Right cardiac atrium (tissue), 5 donors: Measurements from ENCODE around the gene MITD1. TPM values are rescaled to one million over a fixed set of nuclear protein-coding genes. Genes with fewer than 3 reads are reported as not detected.
"Not testable (repeated sequence)": the region's sequence is repeated elsewhere in the genome, so short reads cannot be mapped to it uniquely, and the experiment has no call there.

Experiments used
- ATAC-seq, 2 donors: fragments of 200-7000 bp; cut with Tn5 transposase; one replicate each; pipeline versions ENCODE4 v1.8.0 to v1.9.1; 2020; ENCODE audit warnings: moderate library complexity in 2 of 2, mild to moderate bottlenecking in 1 of 2
- DNase-seq, 3 donors: peaks; one replicate each; pipeline ENCODE4 v3.0.0-alpha.2; 2020
- H3K27ac ChIP-seq: one replicate; pipeline ENCODE4 v1.5.1; 2013; ENCODE audit warnings: mild to moderate bottlenecking, low read length, control low read depth, moderate library complexity
- H3K27me3 ChIP-seq: one replicate; pipeline ENCODE4 v1.6.1; 2013; ENCODE audit not compliant: control insufficient read depth, insufficient read depth
- H3K4me1 ChIP-seq: one replicate; pipeline ENCODE4 v1.6.1; 2013; ENCODE audit warnings: low read length; ENCODE audit not compliant: control insufficient read depth, insufficient read depth
- H3K4me3 ChIP-seq: one replicate; pipeline ENCODE4 v1.5.1; 2013; ENCODE audit warnings: low read length, control low read depth
- H3K9me3 ChIP-seq: one replicate; pipeline ENCODE4 v1.6.1; 2013; ENCODE audit warnings: low read length; ENCODE audit not compliant: control insufficient read depth
- whole genome bisulfite sequencing: extraction: QIAGEN DNeasy Blood & Tissue Kit; methylation state at CpG from one replicate; pipeline ENCODE4 v1.1.7; 2013; 5-methylcytosine and 5-hydroxymethylcytosine counted together
- intact Hi-C, 4 donors: fragments of 100-400 bp; cut with DNase I; formaldehyde crosslinking; loops; one replicate each; pipeline versions ENCODE4 v1.11.0 to v1.14.0; 2022 to 2023
- long read RNA-seq, 4 donors: library from polyadenylated mRNA; unstranded; transcript quantifications; one replicate each; pipeline ENCODE4 v2.0.0, GENCODE V29; 2020 to 2021
- polyA plus RNA-seq: library from polyadenylated mRNA; stranded (reverse); fragments of 200-250 nt; gene quantifications from one replicate; pipeline ENCODE4 v1.2.3, GENCODE V29; 2013
- total RNA-seq, 4 donors: library from RNA; stranded (reverse); fragmentation: NEBNext Ultra II Directional; extraction: Animal tissue kit (Norgen Biotek cat#: 25700); gene quantifications; one replicate each; pipeline ENCODE4 v1.2.1, GENCODE V29; 2021
- donor health status: healthy with polysubstance abuse.
- donor health status: DM: no; HTN: yes; CAD: no.
- donor health status: DM: no; HTN: no; CAD: no.
- donor health status: DM: no; HTN: yes; CAD: no; lungs with severe emphysema.
- donor health status: DM: yes; HTN: yes; CAD: no.

Gene MITD1
- total RNA-seq (10 to 100 TPM; 10.4 to 20.6 (median 12.0) TPM), polyA plus RNA-seq (22.4 TPM)
- long read RNA-seq, donor 1, transcript MITD1-201 (7 exons, 939 nt) = major isoform, 6 of 13 reads
- long read RNA-seq, donor 1, partial matches to known transcripts = 2 of 13 reads
- long read RNA-seq, donor 1, other reads (novel, unspliced or antisense) = 3 of 13 reads
- long read RNA-seq, donor 2, transcript MITD1-201 (7 exons, 939 nt) = major isoform, 6 of 8 reads
- long read RNA-seq, donor 2, partial matches to known transcripts = 1 of 8 reads
- long read RNA-seq, donor 2, other reads (novel, unspliced or antisense) = 1 of 8 reads
- long read RNA-seq, donor 3, partial matches to known transcripts = 4 of 9 reads
- long read RNA-seq, donor 3, other reads (novel, unspliced or antisense) = 2 of 9 reads
- long read RNA-seq, donor 4, transcript MITD1-201 (7 exons, 939 nt) = major isoform, 5 of 7 reads
- long read RNA-seq, donor 4, partial matches to known transcripts = 0 of 7 reads
- long read RNA-seq, donor 4, other reads (novel, unspliced or antisense) = 2 of 7 reads

GRCh38 chr2:99180755-99181623, at the start of gene MITD1, which contains the start of gene MRPL30:
MITD1 (minus strand) TSS chr2:99181058; CDS start chr2:99180981, 77 bp downstream.
MRPL30 (plus strand) TSS chr2:99181184; CDS start chr2:99186204, 5,020 bp downstream.
- Histone ChIP-seq H3K27ac (peak within 1 kb of the TSS; percentile 86), H3K27me3 (no peaks in the 10 kb centered on the region), H3K9me3 (no peaks in the 10 kb centered on the region), H3K4me1 (peaks cover 4% of the 10 kb centered on the region), H3K4me3 (peak within 1 kb of the TSS; percentile 99)
- peak; percentile 99 for ATAC-seq
- DNase-seq = peak; percentile 92 to 95 (median 94)
- WGBS = under 1% methylated on average over 39 of the region's 39 CpGs
- intact Hi-C loops = loop anchor here in 2 of 4 donors (10.0 kb wide), 1 partner anchor 154 kb away; the partner anchor contains the start of genes EIF5B (in 2 of the 2) and TXNDC9 (in 2 of the 2)

DNA sequence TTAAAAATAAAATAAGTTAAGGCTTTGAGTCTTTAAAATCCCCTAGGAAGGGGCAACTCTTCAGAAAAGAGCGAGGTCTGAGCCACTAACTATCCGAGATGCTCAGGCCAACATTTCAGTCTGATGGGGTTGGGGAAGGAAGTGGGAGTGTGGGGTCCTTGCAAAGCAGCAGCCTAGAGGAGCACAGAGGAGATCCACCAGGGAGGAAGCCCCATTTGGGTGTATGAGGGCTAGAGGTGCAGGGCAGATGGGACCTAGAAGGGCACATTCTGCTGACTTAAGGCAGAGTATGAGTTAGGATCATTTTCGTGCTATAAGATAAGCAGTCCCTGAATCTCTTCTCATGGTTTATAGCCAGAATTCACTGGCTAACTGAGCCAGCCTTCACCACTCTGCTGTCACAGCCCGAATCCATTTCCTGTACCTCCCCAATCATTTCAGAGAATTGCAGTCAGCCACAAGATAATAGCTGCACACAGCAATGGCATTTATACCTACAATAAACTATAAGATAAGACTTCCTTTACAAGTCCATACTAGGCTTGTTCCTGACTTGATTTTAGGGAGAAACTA, 37.2 kb upstream of the MITD1 start:
- peaks cover 3% of the 10 kb centered on the region for H3K4me1 ChIP-seq
- DNase-seq (no peak), ATAC-seq (no peak)
- WGBS = 50% methylated on average over 4 of the region's 4 CpGs
- H3K4me3 ChIP-seq = no peak overlapping the region
- intact Hi-C loops = no loop called here
- H3K9me3 ChIP-seq = no peaks in the 10 kb centered on the region
- H3K27ac ChIP-seq = no peak overlapping the region
- H3K27me3 ChIP-seq = no peaks in the 10 kb centered on the region

GRCh38 chr2:99216096-99216495, 35.2 kb upstream of the MITD1 start:
- no peak for DNase-seq
- 93% methylated on average over 2 of the region's 2 CpGs for WGBS
- no peaks in the 10 kb centered on the region for H3K27me3 ChIP-seq

DNA sequence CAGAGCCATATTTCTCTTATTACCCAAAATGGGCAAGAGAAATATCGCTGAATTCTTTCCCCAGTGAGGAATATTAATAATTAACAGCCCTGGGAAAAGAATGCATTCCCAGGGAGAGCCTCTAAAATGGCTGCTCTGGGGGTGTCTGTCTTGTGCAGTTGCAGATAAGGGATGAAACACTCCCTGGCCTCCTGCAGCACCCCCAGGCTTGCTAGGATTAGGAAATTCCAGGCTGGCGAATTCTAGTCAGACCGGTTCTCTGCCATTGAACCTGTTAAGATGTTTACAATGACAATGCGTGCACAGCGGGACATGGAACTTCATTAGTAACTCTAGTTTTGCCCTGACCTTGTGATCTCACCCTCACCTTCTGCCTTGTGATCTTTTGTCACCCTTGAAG, 24.6 kb upstream of the MITD1 start:
- WGBS = 92% methylated on average over 5 of the region's 5 CpGs
- Histone ChIP-seq H3K27ac (no peak overlapping the region), H3K4me3 (no peak overlapping the region), H3K27me3 (no peaks in the 10 kb centered on the region), H3K9me3 (no peaks in the 10 kb centered on the region), H3K4me1 (no peaks in the 10 kb centered on the region)
- intact Hi-C loops = no loop called here
- DNase-seq (no peak), ATAC-seq (no peak)

More at GRCh38 chr2:99216096-99216495, 35.2 kb upstream of the MITD1 start:
- intact Hi-C loops = no loop called here
- peaks cover 3% of the 10 kb centered on the region for H3K4me1 ChIP-seq
- H3K9me3 ChIP-seq = no peaks in the 10 kb centered on the region
- no peak for ATAC-seq
- H3K4me3 ChIP-seq = no peak overlapping the region
- no peak overlapping the region for H3K27ac ChIP-seq

- ATAC-seq = peak in 1 of 2 donors; percentile 25
- intact Hi-C loops = no loop called here
- no peaks in the 10 kb centered on the region for H3K9me3 ChIP-seq
- H3K4me1 ChIP-seq = no peaks in the 10 kb centered on the region
- 92% methylated on average over 4 of the region's 4 CpGs for WGBS
- no peak for DNase-seq
- no peak overlapping the region for H3K27ac ChIP-seq
- H3K4me3 ChIP-seq = no peak overlapping the region
- H3K27me3 ChIP-seq = no peaks in the 10 kb centered on the region
These were observed 21.3 kb upstream of the MITD1 start for GRCh38 chr2:99201959-99202678.

DNA sequence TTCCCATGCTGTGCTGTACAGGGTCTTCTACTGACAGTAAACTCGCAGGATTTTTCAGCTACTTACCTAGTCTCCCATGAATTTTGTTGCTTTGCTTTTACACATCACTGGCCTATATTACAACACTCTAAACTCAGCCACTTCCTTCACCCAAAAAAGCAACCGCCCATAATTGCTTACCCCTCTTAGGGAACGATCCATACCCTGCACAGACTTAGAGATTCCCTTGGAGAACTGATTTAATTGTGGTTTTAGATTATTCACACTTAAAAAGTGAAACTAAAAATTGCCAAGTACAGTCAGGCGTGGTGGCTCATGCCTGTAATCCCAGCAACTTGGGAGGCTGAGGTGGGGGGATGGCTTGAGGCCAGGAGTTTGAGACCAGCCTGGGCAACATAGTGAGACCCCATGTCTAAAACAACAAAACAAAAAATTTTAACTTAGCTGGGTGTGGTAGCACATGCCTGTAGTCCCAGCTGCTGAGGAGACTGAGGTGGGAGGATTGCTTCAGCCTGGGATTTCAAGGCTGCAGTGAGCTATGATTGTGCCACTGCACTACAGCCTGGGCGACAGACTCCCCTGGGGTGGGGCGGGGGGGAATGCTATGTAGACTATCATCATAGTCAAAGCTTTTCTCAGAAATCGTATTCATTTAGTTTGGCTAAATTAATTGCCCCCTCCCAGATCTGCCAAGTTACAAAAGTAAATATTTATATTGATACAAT, 19.4 kb upstream of the MITD1 start:
- Histone ChIP-seq H3K9me3 (no peaks in the 10 kb centered on the region), H3K27ac (no peak overlapping the region), H3K4me1 (no peaks in the 10 kb centered on the region), H3K4me3 (no peak overlapping the region), H3K27me3 (no peaks in the 10 kb centered on the region)
- WGBS = 90% methylated on average over 7 of the region's 7 CpGs
- DNase-seq = no peak
- intact Hi-C loops = no loop called here
- ATAC-seq = no peak

DNA sequence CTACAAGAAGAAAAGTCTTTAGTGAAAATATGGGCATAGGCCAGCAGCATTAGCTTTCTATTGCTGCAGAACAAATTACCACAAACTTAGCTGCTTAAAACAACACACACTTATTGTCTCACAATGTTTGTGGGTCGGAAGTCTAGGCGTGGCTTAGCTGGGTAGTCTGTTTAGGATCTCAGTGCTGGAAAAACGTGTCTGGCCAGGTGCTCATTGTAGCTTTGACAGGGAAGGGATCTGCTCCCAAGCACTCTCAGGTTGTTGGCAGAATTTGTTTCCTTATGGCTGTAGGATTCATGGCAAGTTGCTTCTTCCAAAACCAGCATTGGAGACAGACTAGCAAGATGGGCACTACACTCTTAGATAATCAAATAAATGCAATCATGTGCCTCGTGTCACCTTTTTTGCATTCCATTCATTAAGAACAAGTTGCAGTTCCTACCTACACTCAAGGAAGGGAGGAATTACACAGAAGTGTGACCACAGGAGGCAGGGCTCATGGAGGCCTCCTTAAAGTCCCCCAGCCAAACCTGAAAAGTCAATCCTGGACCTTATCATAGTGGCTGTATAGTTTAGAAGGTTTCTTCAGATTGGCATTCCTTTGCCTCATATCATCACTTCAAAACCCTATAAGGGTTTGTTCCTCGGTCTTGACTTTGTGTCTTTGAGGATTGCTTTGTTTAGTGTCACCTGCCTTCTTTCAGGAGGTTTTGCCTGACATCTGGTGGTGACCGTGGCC, 17.4 kb upstream of the MITD1 start:
- Histone ChIP-seq H3K4me1 (no peaks in the 10 kb centered on the region), H3K4me3 (no peak overlapping the region), H3K9me3 (no peaks in the 10 kb centered on the region), H3K27ac (no peak overlapping the region), H3K27me3 (no peaks in the 10 kb centered on the region)
- intact Hi-C loops = no loop called here
- 90% methylated on average over 6 of the region's 6 CpGs for WGBS
- ATAC-seq (no peak), DNase-seq (no peak)

DNA sequence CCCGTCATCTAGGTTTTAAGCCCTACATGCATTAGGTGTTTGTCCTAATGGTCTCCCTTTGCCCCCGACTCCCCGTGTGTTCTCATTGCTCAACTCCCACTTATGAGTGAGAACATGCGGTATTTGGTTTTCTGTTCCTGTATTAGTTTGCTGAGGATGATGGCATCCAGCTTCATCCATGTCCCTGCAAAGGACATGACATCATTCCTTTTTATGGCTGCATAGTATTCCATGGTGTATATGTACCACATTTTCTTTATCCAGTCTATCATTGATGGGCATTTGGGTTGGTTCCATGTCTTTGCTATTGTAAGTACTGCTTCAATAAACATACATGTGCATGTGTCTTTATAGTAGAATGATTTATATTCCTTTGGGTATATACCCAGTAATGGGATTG, 11.5 kb upstream of the MITD1 start:
- intact Hi-C loops, DNase-seq, H3K9me3 ChIP-seq, H3K27ac ChIP-seq, ATAC-seq, H3K4me3 ChIP-seq, H3K27me3 ChIP-seq, H3K4me1 ChIP-seq: not testable (repeated sequence)
- WGBS = 98% methylated on average over 4 of the region's 4 CpGs

DNA sequence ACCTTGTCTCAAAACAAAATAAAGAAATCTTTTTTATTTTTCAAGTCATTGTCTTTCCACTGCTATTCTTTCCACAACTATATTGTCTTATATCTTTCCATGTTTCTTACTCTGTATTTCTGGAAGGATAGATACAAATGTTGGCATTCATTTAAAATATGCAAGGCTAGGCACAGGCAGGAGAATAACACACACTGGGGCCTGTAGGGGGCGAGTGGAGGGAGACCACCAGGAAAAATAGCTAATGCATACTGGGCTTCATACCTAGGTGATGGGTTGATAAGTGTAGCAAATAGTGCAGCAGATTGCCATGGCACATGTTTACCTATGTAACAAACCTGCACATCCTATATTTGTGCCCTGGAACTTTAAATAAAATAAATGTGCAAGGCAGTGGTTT, 9.7 kb upstream of the MITD1 start:
- Histone ChIP-seq H3K4me1 (no peaks in the 10 kb centered on the region), H3K27me3 (no peaks in the 10 kb centered on the region), H3K27ac (no peak overlapping the region), H3K4me3 (no peak overlapping the region), H3K9me3 (no peaks in the 10 kb centered on the region)
- WGBS = 92% methylated on average over 1 of the region's 1 CpG
- intact Hi-C loops = no loop called here
- DNase-seq (no peak), ATAC-seq (no peak)
